Stimulated activated CD4-positive, alpha-beta T cell treated with anti-CD3 and anti-CD28 coated beads, TNF-alpha, amount 100 ng/mL, for 4 hours (primary cell): ENCODE results near the gene ADCY1.
"Not testable (repeated sequence)": the region's sequence is repeated elsewhere in the genome, so short reads cannot be mapped to it uniquely, and the experiment has no call there.

Source experiments
- DNase-seq, 3 experiments: peaks; one replicate each; pipeline ENCODE4 v3.0.0-alpha.2; 2020; ENCODE audit warnings: low read depth in 3 of 3

Gene ADCY1

GRCh38 chr7:45712872-45713668 lies 138.9 kb downstream of the ADCY1 start:
- DNase-seq, result no peak

- no peak for DNase-seq
These were observed 139.7 kb downstream of the ADCY1 start for GRCh38 chr7:45713669-45714520.

GRCh38 chr7:45714521-45714820 lies 140.3 kb downstream of the ADCY1 start:
- DNase-seq, result no peak

GRCh38 chr7:45715471-45716352 lies 141.5 kb downstream of the ADCY1 start:
- DNase-seq, result no peak

- no peak for DNase-seq
These were observed 142.4 kb downstream of the ADCY1 start for GRCh38 chr7:45716380-45717203.

GRCh38 chr7:45717537-45718235 lies 143.5 kb downstream of the ADCY1 start:
- DNase-seq, result no peak

GRCh38 chr7:45718464-45719330 lies 144.5 kb downstream of the ADCY1 start:
- no peak for DNase-seq

- DNase-seq, result no peak
These were observed 146.8 kb downstream of the ADCY1 start for GRCh38 chr7:45720989-45721388.

- DNase-seq, result no peak
These were observed 147.8 kb downstream of the ADCY1 start for GRCh38 chr7:45721686-45722598.

GRCh38 chr7:45725231-45725630 lies 151.1 kb downstream of the ADCY1 start:
- DNase-seq, result not testable (repeated sequence)

- DNase-seq, result no peak
These were observed 152.7 kb downstream of the ADCY1 start for GRCh38 chr7:45726883-45727282.

GRCh38 chr7:45731692-45732443 lies 157.7 kb downstream of the ADCY1 start:
- not testable (repeated sequence) for DNase-seq

GRCh38 chr7:45738920-45739319 lies 164.8 kb downstream of the ADCY1 start:
- DNase-seq, result not testable (repeated sequence)

GRCh38 chr7:45740573-45740972 lies 166.4 kb downstream of the ADCY1 start:
- not testable (repeated sequence) for DNase-seq

GRCh38 chr7:45748976-45749375 lies 174.8 kb downstream of the ADCY1 start:
- not testable (repeated sequence) for DNase-seq

GRCh38 chr7:45751352-45751751 lies 177.2 kb downstream of the ADCY1 start:
- DNase-seq, result not testable (repeated sequence)

- not testable (repeated sequence) for DNase-seq
These were observed 182.2 kb downstream of the ADCY1 start for GRCh38 chr7:45756333-45756732.

- not testable (repeated sequence) for DNase-seq
These were observed 182.6 kb downstream of the ADCY1 start for GRCh38 chr7:45756757-45757156.
